ENCODE measurements around the gene KIF6. TPM values are rescaled to one million over a fixed set of nuclear protein-coding genes. Genes with fewer than 3 reads are reported as not detected.

Gene KIF6
- total RNA-seq, 1 experiment from 2014 or later = not detected

DNA sequence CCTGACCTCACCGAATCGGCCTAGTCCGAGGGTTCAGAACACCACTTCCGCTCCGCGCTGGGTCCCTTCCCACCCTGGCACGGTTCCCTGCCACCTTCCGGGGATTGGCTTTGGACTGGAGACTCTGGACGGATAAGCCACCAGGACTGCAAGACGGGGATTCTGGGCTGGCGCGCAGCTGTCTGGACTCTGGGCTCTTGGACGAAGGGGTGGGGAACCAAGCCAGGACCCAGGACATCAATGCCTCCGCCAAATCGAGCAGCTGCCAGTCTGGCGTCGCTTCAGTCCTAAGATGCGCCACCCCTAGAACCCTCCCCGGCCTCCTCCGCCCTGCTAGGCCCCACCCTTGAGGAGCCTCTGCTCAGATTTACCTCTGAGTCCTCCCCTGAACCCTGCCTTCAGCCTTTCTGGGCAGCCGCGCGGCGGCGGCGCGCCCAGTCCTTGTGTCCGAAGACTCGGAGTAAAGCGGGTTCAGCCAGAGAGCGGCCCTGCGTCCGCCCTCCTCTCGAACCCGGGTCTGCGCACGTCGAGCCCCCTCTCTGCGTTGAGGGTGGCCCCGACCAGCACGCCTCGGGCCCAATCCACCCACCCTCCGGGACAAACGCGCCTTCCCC is 412.2 kb downstream of the KIF6 start:
- intact Hi-C loops (cut with micrococcal nuclease; ENCODE audit: unreplicated experiment) (no loop called here), in situ Hi-C loops (cut with HindIII; ENCODE audit: low pct_unique_long_range_greater_than_20kb, low sequenced_read_pairs) (no loop called here)
- H3K9me3 ChIP-seq (ENCODE audit: control insufficient read depth, insufficient read depth, low read depth, low read length) = no peaks in the 10 kb centered on the region
- DNase-seq (ENCODE audit: low read depth, low spot score) (no peak), ATAC-seq (no peak)
- POLR2A ChIA-PET = no interaction called here
- no peak overlapping the region for H3K27ac ChIP-seq (ENCODE audit: low read length)
- no peaks in the 10 kb centered on the region for H3K36me3 ChIP-seq (ENCODE audit: control insufficient read depth, insufficient read depth, low read length)
- TF ChIP-seq, protein P1, sequence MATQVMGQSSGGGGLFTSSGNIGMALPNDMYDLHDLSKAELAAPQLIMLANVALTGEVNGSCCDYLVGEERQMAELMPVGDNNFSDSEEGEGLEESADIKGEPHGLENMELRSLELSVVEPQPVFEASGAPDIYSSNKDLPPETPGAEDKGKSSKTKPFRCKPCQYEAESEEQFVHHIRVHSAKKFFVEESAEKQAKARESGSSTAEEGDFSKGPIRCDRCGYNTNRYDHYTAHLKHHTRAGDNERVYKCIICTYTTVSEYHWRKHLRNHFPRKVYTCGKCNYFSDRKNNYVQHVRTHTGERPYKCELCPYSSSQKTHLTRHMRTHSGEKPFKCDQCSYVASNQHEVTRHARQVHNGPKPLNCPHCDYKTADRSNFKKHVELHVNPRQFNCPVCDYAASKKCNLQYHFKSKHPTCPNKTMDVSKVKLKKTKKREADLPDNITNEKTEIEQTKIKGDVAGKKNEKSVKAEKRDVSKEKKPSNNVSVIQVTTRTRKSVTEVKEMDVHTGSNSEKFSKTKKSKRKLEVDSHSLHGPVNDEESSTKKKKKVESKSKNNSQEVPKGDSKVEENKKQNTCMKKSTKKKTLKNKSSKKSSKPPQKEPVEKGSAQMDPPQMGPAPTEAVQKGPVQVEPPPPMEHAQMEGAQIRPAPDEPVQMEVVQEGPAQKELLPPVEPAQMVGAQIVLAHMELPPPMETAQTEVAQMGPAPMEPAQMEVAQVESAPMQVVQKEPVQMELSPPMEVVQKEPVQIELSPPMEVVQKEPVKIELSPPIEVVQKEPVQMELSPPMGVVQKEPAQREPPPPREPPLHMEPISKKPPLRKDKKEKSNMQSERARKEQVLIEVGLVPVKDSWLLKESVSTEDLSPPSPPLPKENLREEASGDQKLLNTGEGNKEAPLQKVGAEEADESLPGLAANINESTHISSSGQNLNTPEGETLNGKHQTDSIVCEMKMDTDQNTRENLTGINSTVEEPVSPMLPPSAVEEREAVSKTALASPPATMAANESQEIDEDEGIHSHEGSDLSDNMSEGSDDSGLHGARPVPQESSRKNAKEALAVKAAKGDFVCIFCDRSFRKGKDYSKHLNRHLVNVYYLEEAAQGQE (IDR thresholded peaks at IDR 0.05; ENCODE audit: insufficient read depth in 1 of 2, low read depth in 2 of 2, low read length in 1 of 2) = no peak
- TF ChIP-seq POLR2AphosphoS5 (IDR thresholded peaks at IDR 0.05; ENCODE audit: low read depth, low read length) (no peak), SIN3A (IDR thresholded peaks at IDR 0.05; ENCODE audit: borderline replicate concordance, insufficient read depth, low read depth, low read length) (no peak), TCF7L2 (IDR thresholded peaks at IDR 0.05; ENCODE audit: low read depth, low read length) (no peak)
- TF ChIP-seq, protein P2, sequence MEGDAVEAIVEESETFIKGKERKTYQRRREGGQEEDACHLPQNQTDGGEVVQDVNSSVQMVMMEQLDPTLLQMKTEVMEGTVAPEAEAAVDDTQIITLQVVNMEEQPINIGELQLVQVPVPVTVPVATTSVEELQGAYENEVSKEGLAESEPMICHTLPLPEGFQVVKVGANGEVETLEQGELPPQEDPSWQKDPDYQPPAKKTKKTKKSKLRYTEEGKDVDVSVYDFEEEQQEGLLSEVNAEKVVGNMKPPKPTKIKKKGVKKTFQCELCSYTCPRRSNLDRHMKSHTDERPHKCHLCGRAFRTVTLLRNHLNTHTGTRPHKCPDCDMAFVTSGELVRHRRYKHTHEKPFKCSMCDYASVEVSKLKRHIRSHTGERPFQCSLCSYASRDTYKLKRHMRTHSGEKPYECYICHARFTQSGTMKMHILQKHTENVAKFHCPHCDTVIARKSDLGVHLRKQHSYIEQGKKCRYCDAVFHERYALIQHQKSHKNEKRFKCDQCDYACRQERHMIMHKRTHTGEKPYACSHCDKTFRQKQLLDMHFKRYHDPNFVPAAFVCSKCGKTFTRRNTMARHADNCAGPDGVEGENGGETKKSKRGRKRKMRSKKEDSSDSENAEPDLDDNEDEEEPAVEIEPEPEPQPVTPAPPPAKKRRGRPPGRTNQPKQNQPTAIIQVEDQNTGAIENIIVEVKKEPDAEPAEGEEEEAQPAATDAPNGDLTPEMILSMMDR (IDR thresholded peaks at IDR 0.05) = no peak
- BruUV-seq (replicated peaks) = no TSS peak
- CTCF ChIA-PET = no interaction called here
- H3K27me3 ChIP-seq (ENCODE audit: control insufficient read depth, insufficient read depth, low read length) = no peaks in the 10 kb centered on the region; the same call in 1 of the 2 replicates
- H3K4me3 ChIP-seq (ENCODE audit: low read depth in 2 of 2, low read length in 2 of 2) = no peak overlapping the region
- H3K4me1 ChIP-seq (ENCODE audit: control insufficient read depth, insufficient read depth, low read length) = no peaks in the 10 kb centered on the region

DNA sequence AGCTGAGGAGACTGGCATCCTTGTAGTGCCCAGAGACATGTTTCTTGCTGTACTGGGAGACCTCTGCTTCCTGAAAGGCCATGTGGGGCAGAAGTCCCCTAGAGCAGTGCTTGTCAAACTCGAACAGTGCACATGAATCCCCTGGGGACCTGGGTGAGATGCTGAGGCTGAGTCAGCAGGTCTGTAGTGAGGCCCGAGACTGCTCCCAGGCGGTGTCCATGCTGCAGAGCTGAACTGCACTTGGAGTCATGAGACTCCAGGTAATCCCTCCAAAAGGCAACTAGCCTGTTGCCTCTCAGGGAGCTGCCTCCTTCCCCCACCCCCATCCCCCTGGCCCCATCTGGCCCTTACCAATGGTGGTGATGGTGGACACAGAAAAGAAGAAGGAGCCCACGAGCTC is 414.7 kb downstream of the KIF6 start:
- BruUV-seq (replicated peaks) = no TSS peak

More for the DNA sequence above, 414.7 kb downstream of the KIF6 start:
- no peaks in the 10 kb centered on the region for H3K4me1 ChIP-seq (ENCODE audit: control insufficient read depth, insufficient read depth, low read length)
- CTCF ChIA-PET = interaction anchor here (0.6 to 1.6 kb wide), 4 partner anchors 9 to 437 kb away, joined by 3 to 7 read pairs (median 5); no protein-coding TSS in a partner anchor
- DNase-seq (ENCODE audit: low read depth, low spot score) = no peak
- no peak for TF ChIP-seq SIN3A (IDR thresholded peaks at IDR 0.05; ENCODE audit: borderline replicate concordance, insufficient read depth, low read depth, low read length)
- TF ChIP-seq, protein P2 (IDR thresholded peaks at IDR 0.05) = no peak
- no peak for TF ChIP-seq TCF7L2 (IDR thresholded peaks at IDR 0.05; ENCODE audit: low read depth, low read length)
- no peak for TF ChIP-seq POLR2AphosphoS5 (IDR thresholded peaks at IDR 0.05; ENCODE audit: low read depth, low read length)
- TF ChIP-seq, protein P1 (IDR thresholded peaks at IDR 0.05; ENCODE audit: insufficient read depth in 1 of 2, low read depth in 2 of 2, low read length in 1 of 2) = no peak
- H3K4me3 ChIP-seq (ENCODE audit: low read depth in 2 of 2, low read length in 2 of 2) = no peak overlapping the region
- in situ Hi-C loops (cut with HindIII; ENCODE audit: low pct_unique_long_range_greater_than_20kb, low sequenced_read_pairs) (no loop called here), intact Hi-C loops (cut with micrococcal nuclease; ENCODE audit: unreplicated experiment) (no loop called here)
- no peak for ATAC-seq
- POLR2A ChIA-PET = no interaction called here
- no peaks in the 10 kb centered on the region; the same call in 1 of the 2 replicates for H3K27me3 ChIP-seq (ENCODE audit: control insufficient read depth, insufficient read depth, low read length)
- H3K9me3 ChIP-seq (ENCODE audit: control insufficient read depth, insufficient read depth, low read depth, low read length) = no peaks in the 10 kb centered on the region
- H3K27ac ChIP-seq (ENCODE audit: low read length) = no peak overlapping the region
- H3K36me3 ChIP-seq (ENCODE audit: control insufficient read depth, insufficient read depth, low read length) = no peaks in the 10 kb centered on the region

All from Panc1 (cell line).